Mesodermal cell (in vitro differentiated cells): ENCODE results near the gene GDF11. TPM values are rescaled to one million over a fixed set of nuclear protein-coding genes. Genes with fewer than 3 reads are reported as not detected.
A peak's percentile ranks its signal among the peaks of the same experiment; 100 is the strongest.

Source experiments
- H3K27ac ChIP-seq: 2 replicates; pipeline ENCODE4 v1.7.0; 2013; ENCODE audit warnings: mild to moderate bottlenecking, low read depth, low read length, moderate library complexity; ENCODE audit not compliant: severe bottlenecking
- H3K36me3 ChIP-seq: 2 replicates; pipeline ENCODE4 v1.7.1; 2013; ENCODE audit warnings: mild to moderate bottlenecking, low read length, moderate library complexity; ENCODE audit not compliant: control insufficient read depth, insufficient read depth
- H3K4me1 ChIP-seq: one replicate; pipeline ENCODE4 v1.7.1; 2013; ENCODE audit warnings: mild to moderate bottlenecking, low read length; ENCODE audit not compliant: insufficient read depth, control insufficient read depth, poor library complexity, severe bottlenecking
- H3K4me3 ChIP-seq: 2 replicates; pipeline ENCODE4 v1.7.0; 2013; ENCODE audit warnings: low read length, control low read depth, mild to moderate bottlenecking; ENCODE audit not compliant: insufficient read depth, poor library complexity, severe bottlenecking; ENCODE audit errors: extremely low read depth
- H3K9me3 ChIP-seq: 2 replicates; pipeline ENCODE4 v1.7.1; 2013; ENCODE audit warnings: mild to moderate bottlenecking, low read length, moderate library complexity; ENCODE audit not compliant: control insufficient read depth
- WGBS, 2 experiments: methylation state at CpG; one replicate each; pipeline ENCODE4 v1.1.5; 2013; ENCODE audit warnings: missing lambda C conversion rate in 2 of 2; ENCODE audit not compliant: insufficient coverage in 2 of 2; 5-methylcytosine and 5-hydroxymethylcytosine counted together
- polyA plus RNA-seq, 2 experiments: library from polyadenylated mRNA; stranded (reverse); fragments of 50-300 nt; gene quantifications; one replicate each; pipeline ENCODE4 v1.2.3, GENCODE V29; 2013

GDF11 gene
- polyA plus RNA-seq (2013, experiment 1 of 2), result 22.8 TPM
- 20.3 TPM for polyA plus RNA-seq (2013, experiment 2 of 2)

DNA sequence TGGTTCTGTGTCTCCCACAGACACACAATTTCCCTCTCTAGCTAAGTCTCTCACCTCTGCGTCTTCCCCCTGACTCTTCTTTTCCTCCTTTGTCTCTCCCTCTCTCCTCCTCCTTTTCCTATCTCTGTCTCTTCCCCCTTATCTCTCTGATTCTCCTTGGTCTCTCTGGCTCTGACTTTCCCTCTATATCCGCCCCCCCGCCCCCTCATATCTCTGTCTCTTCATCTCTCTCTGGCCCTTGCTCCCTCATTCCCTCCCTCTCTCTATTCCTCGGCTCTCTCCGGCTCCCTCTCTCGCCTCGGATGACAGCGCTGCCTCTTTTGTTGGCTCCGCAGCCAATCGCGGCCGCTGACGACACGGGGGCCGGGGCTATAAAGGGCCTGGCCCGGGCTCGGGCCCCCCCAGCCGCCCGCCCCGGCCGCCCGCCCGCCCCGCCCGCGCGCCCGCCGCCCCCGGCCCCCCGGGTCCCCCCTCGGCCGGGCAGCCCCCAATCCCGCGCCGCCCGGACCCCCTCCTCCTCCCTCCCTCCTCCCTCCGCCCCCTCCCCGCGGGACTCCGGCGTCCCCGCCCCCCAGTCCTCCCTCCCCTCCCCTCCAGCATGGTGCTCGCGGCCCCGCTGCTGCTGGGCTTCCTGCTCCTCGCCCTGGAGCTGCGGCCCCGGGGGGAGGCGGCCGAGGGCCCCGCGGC, at the start of gene GDF11:
Gene GDF11 (plus strand): TSS at position 404 of the 687 bp plus-strand sequence. CDS start 195 bp downstream, at position 599.
- Histone ChIP-seq H3K4me1 (peaks cover 21% of the 10 kb centered on the region), H3K36me3 (peaks cover 19% of the 10 kb centered on the region), H3K4me3 (peak within 1 kb of the TSS; percentile 76), H3K27ac (peak within 1 kb of the TSS; percentile 74), H3K9me3 (no peaks in the 10 kb centered on the region)
- WGBS, 2 experiments, result 2% methylated on average over 4 to 19 of the region's 53 CpGs

DNA sequence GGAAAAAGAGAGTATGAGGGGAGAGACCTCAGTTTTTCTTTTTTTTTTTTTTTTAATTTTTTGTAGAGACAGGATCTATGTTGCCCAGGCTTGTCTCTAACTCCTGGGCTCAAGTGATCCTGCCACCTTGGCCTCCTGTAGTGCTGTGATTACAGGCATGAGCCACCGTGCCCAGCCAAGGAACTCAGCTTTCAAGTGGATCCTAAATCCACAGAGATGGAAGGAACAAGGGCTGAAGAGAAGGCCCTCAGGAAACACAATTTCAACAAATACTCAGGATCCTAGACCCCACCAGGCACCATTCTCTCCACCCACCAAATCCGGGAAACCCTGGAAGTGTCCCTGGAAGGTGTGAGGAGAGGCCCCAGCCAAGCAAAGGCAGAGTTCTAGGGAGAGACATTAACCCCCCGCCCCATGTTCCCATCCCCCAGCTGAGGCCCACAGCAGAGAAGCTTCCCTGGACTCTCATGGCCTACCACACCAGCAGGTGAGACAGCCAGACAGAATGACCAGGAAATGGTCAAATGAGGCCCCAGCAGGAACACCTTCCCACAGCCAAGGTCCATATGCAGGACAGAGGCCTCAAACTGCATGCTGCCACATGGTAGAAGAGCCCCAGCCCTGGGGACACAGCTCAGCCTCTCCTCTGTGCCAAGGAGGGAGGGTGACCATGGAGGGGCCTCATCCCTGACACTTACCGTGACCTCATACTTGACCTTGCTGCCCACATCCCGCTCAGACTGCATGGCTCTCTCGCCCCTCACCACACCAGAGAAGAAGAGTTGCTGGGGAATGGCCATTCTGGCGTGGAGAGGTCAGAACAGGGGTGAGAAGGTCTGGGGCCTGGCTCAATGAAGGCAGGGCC, 49.4 kb upstream of the GDF11 start:
- WGBS, 2 experiments, result 88 to 100% methylated on average over 1 to 2 of the region's 7 CpGs
- Histone ChIP-seq H3K27ac (no peak overlapping the region), H3K4me3 (no peak overlapping the region), H3K4me1 (no peaks in the 10 kb centered on the region), H3K36me3 (peaks cover 10% of the 10 kb centered on the region), H3K9me3 (no peaks in the 10 kb centered on the region)

DNA sequence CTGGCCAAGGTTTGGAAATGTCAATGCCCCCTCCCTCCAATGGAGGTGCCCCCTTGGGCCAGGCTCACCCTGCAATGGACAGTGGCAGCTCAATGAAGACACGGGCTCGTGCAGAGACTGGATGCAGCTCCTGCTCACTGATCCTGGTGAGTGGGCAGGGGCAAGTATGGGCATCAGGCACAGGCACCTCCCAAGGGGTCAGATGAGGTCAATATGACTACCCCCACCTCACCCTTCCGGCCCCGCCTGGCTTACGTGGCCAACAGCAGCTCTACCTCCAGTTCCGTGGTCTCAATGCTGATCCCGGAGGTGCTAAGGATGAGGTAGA, 48.8 kb upstream of the GDF11 start:
- H3K9me3 ChIP-seq, result no peaks in the 10 kb centered on the region
- H3K36me3 ChIP-seq, result peaks cover 10% of the 10 kb centered on the region
- no peak overlapping the region for H3K27ac ChIP-seq
- no peaks in the 10 kb centered on the region for H3K4me1 ChIP-seq
- no peak overlapping the region for H3K4me3 ChIP-seq
- 84 to 93% methylated on average over 4 of the region's 7 CpGs for WGBS, 2 experiments

DNA sequence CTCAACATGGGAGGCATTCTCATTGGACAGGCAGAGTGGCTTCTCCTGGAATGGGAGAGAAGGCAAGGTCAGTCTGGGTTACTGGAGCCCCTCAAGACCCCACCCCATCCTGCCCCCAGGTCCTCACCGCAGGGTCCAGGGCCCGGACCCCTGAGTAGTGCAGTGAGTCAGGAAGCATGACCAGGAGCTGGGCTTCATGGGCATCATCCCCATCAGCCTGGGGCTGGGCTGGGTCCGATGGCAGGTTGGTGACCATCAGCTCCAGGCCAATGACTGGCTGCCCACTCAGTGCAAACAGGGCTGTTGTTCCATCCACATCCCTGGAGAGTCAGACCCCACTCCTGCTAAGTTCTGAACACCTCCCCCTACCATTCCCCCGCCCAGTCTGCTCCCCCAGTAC, 48.3 kb upstream of the GDF11 start:
- Histone ChIP-seq H3K4me1 (no peaks in the 10 kb centered on the region), H3K27ac (no peak overlapping the region), H3K9me3 (no peaks in the 10 kb centered on the region), H3K36me3 (peaks cover 10% of the 10 kb centered on the region), H3K4me3 (no peak overlapping the region)
- 87 to 93% methylated on average over 3 to 4 of the region's 4 CpGs for WGBS, 2 experiments

DNA sequence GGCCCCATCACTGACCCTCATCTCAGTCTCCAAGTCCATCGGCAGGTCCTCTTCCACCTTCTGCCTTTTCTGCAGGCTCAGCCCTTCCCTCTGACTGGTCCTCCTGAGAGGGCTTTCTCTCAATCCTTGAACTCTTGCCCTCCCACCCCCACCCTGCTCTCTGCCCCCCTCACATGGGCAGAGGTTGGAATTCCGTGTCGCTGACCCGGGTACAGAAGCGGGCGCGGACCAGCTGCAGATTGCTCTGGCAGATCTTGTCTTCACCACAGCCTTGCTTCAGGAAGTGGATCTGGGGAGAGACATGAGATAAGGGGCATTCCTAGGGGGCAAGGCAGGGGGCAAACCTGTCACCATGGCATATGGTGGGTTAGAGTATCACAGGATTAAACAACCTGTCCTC, 47.6 kb upstream of the GDF11 start:
- H3K27ac ChIP-seq, result no peak overlapping the region
- 100% methylated on average over 1 of the region's 7 CpGs; no CpG with 5 or more reads in 1 of the 2 experiments for WGBS, 2 experiments
- no peaks in the 10 kb centered on the region for H3K9me3 ChIP-seq
- peaks cover 10% of the 10 kb centered on the region for H3K36me3 ChIP-seq
- no peaks in the 10 kb centered on the region for H3K4me1 ChIP-seq
- H3K4me3 ChIP-seq, result no peak overlapping the region

DNA sequence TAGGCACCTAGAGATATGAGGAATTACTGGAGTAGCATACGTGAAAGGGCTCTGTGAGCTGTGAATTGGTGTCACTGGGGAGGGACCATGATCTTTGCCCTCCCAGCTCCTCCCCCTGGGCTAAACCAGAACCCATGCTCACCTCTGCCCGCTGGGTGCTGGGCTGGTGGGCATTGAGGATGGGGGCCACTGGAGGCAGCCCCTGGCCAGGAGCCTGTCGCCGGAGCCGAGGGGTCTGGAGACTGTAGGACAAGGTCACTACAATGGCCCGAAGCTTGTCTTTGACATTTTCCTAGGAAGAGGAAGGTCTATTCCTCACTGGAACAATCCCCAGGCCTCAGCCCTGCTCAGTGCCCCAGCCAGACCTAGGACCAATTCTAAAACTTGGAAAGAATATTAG, 46.8 kb upstream of the GDF11 start:
- Histone ChIP-seq H3K9me3 (no peaks in the 10 kb centered on the region), H3K4me1 (no peaks in the 10 kb centered on the region), H3K27ac (no peak overlapping the region), H3K36me3 (peaks cover 10% of the 10 kb centered on the region), H3K4me3 (no peak overlapping the region)
- WGBS, 2 experiments, result 90 to 94% methylated on average over 5 to 6 of the region's 6 CpGs

DNA sequence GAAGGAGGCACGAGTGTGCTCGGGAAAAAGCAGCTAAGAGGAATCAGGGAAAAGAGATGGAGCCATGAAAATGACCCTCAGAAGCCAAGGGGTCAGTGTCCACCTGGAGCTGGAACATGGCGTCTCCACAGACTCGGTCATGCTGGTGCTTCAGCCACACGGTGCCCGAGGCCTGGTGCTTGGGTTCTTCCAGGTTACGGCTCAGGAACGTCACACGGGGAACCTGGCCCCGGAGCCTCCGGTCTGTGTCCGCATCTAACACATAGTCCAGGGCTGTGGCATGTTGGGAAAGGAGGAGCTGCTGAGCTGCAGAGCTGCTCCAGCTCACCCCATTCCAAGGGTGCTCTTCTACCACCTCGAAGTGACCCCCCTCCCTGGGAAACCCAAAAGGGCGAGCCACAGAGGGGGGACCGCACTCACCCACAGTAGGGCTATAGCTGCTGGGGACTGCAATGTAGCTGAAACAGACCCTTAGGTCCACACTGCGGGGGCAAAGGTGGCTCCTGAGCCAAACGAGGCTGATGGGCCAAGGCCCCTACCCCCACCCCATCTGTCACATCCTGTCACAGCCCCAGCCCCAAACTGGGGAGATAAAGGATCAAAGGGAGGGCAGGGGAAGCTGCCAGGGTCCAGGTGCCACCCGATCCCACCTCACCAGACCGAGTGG, 46.0 kb upstream of the GDF11 start:
- no peaks in the 10 kb centered on the region for H3K4me1 ChIP-seq
- H3K27ac ChIP-seq, result no peak overlapping the region
- H3K36me3 ChIP-seq, result peaks cover 7% of the 10 kb centered on the region
- no peaks in the 10 kb centered on the region for H3K9me3 ChIP-seq
- WGBS, 2 experiments, result 95 to 96% methylated on average over 15 to 18 of the region's 19 CpGs
- no peak overlapping the region for H3K4me3 ChIP-seq

DNA sequence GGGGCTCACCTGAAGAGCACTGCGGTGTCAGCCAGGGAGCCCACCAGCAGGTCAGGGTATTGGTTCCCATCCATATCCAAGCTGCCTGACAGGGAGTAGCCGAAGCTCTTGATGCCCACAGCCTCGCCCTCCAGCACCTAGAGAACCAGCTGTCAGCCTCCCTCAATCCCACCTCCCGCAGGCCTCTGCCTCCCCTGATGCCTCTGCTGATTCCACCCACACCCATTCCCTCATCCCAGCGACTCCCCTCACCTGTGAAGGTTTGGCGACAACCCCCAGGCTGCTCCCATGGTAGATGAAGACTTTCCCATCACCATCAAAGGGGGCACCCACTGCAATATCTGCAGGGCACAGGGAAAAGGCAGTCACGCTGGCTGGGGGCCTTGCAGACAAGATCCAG, 45.2 kb upstream of the GDF11 start:
- Histone ChIP-seq H3K9me3 (no peaks in the 10 kb centered on the region), H3K36me3 (peaks cover 7% of the 10 kb centered on the region)
- 93% methylated on average over 3 to 6 of the region's 7 CpGs for WGBS, 2 experiments

DNA sequence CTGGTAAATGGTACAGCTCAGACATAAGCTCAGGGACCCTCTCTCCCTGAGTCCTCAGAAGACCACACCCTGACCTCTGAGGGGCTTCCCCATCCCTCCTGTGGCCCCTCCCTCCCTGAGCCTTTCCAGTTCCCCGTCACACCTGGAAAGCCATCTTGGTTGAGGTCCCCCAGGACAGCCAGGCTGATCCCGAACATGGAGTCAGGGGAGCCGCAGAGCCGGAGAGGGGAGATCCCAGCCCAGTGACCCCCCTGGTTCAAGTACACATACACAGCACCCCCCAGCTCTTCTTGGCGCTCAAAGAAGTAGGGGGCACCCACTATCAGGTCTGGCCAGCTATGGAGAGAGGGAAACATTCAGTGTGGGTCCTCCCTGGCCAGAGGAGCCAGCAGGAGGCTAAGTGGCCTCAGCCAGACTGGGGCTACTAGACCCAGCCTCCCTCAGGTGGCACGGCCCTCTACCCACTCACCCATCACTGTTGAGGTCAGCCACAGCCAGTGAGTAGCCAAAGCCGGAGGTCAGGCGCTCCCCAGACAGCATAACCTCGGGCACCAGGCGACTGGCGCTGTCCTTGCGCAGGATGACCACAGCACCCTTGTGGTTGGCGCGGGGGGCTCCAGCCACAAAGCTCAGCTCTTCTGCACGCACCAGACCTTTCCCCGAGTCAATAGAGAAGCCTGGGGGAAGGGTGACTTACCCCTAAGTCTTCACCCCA, 44.5 kb upstream of the GDF11 start:
- Histone ChIP-seq H3K36me3 (peaks cover 7% of the 10 kb centered on the region), H3K4me3 (no peak overlapping the region), H3K27ac (no peak overlapping the region), H3K9me3 (no peaks in the 10 kb centered on the region), H3K4me1 (no peaks in the 10 kb centered on the region)
- 95 to 96% methylated on average over 8 to 16 of the region's 16 CpGs for WGBS, 2 experiments

More for the DNA sequence above, 45.2 kb upstream of the GDF11 start:
- no peaks in the 10 kb centered on the region for H3K4me1 ChIP-seq
- H3K27ac ChIP-seq, result no peak overlapping the region
- no peak overlapping the region for H3K4me3 ChIP-seq

DNA sequence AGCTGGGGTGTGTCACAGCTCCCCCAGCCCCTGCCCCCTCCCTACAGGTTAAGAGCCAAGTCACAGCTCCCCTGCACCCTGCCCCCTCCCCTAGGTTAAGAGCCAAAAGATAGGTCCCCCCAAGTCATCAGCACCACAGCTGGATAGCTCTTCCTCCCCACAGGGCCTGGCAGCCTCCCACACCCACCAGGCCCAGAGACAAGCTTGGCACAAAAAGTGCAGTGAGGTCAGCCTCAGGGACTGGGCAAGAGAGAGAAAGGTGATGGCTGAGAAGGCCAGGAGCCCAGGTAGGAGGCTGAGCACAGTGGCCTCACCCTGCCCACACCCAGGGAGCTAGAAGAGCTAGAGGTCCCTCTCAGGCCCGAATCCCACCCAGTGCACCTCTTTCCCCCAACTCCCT, 44.0 kb upstream of the GDF11 start:
- H3K4me1 ChIP-seq, result no peaks in the 10 kb centered on the region
- no peak overlapping the region for H3K27ac ChIP-seq
- H3K36me3 ChIP-seq, result peaks cover 7% of the 10 kb centered on the region
- no peak overlapping the region for H3K4me3 ChIP-seq
- WGBS, 2 experiments, result no CpG with 5 or more reads among the region's 1 CpG
- no peaks in the 10 kb centered on the region for H3K9me3 ChIP-seq
